HPDE6-E6E7 (cell line): ENCODE results near the gene NDUFA3.

Source experiments
- DNase-seq: peaks from one replicate; pipeline ENCODE4 v3.0.0; 2011; ENCODE audit warnings: missing footprints; ENCODE audit errors: extremely low spot score

The NDUFA3 gene

DNA sequence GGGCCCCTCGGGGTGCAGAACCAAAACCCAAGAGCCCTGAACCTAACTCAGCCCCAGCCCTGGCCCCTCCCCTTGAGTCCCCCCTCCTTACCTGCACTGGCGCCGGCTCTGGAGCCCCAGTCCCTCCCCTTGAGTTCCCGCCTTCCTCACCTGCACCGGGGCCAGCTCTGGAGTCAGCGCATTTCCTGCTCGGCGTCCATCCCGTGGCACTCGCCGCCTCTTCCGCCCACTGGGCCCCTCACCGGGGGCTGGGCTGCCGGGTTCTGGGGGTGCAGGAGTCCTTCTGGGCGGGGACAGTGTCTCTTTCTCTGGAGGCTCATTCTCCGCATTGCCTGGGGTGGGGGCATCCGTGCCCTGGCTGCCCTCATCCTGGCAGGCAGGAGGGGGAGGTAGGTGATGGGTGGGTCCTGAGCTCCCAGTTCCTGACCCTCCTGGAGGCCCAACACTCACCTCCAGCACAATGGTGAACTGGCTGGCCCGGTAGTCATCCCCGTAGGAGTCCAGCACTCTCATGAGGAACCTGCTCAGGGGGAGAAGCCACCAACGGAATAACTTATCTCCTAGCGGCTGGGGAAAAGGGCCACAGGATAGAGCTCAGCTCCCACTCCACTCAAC, 5.3 kb downstream of the NDUFA3 start:
- no peak for DNase-seq

DNA sequence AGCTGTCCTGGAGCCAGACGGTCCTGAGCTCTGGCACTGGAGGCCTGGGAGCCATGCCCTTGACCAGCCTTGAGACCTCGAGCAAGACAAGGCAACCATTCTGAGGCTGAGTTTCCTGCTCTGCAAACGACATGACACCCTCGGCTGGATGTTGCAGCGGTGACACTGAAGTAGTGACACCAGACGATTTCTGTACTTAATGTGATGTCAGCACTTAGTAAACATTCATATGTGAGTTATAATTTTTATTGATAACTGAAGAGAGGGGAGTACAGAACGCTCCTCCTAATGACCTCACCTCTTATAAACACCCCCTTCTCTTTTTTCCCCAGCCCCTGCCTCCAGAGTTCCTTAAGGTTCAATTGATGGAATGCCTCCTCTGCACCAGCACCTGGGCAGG, 5.8 kb downstream of the NDUFA3 start:
- no peak for DNase-seq

DNA sequence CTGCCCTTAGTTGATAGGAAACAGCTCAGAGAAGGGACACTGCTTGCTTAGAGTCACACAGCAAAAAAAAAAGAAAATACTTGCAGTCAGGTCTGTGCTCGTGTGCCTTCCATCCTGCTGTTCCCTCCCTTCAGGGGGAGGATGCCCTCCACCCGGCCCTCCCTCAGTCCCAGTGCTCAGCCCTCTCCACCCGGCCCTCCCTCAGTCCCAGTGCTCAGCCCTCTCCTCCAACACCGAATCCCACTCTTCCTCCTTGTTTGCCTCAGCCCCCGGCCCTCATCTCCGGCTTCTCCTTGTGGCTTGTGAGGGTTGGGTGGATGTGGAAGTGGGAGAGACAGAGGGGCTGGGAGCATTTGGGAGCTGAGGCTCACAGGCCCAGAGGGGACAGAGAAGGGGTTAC, 7.0 kb downstream of the NDUFA3 start:
- DNase-seq: no peak

DNA sequence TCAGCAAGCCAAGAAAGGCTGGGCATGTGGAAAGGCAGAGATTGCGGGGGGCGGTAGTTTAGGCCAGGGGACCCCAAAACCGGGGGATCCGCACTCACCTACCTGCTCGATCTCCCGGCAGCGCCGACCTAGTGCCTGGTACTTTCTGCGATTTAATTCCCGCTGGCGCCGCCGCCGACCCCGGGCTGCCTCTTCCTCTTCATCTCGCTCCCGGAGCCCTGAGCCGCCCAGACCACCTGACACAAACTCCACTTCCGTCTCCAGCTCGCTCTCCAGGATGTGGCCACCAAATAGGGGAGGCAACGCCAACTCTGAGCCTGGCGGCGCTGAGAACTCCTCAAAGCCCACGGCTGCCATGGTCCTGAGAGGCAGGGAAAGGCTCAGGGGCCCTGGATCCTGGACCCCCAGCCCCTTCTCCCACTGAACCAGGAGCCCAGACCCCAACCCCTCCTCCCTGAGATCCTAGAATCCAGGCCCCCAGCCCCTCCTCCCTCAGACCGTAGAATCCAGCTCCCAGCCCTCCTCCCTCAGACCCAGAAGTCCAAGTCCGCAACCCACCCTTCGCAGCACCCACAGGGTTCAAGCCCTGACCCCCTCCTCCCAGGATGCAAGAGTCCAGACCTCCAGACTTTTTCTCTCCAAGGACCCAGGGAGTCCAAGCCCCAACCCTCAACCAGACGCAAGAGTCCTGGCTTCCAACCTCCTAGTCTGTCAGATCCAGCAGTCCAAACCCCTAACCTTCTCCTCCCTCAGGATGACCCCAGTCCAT, 11.9 kb downstream of the NDUFA3 start:
- no peak for DNase-seq

DNA sequence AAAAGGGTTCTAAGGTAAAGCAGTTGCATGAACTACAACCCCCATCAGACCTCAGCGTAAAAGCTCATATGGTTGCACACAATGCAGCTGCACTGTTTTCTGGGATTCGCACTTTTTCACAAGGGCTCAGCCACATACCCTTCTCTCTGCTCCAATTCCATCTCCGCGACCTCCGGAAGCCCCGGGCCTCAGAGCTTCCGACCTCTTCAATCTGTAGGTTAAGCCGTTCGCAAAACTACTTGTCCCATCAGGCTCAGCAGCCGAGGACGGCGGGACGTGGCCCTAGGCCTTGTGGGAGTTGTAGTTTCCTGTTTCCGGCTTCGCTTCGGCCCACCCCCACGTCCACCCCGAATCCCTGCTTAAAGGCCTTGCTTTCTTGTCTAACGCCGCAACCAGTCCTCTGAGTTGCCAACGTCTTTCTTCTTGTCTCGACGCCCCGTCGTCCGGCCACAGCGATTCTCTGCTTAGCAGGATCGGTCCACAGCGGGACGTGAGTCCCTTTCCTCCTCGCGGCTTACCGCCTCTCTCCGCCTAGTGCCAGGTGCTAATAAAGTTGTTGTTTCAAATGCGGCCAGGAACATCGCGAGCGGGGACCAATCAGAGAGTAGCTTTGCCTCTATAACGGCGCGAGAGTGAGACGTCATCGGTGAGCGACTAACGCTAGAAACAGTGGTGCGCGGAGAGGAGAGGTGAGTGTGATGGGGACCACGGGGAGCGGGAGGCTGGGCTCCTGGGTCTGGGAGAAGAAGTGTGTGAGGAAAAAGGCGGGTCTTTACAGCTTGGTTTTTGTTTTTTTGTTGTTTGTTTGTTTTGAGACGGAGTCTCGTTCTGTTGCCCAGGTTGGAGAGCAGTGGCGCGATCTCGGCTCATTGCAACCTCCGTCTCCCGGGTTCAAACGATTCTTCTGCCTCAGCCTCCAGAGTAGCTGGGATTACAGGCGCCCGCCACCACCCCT, 12.7 kb downstream of the NDUFA3 start, which contains the start of the genes PRPF31 and TFPT:
PRPF31 (plus strand) TSS at position 646 of the 955 bp plus-strand sequence. CDS start 2,525 bp downstream, outside the sequence.
TFPT (minus strand) TSS at position 549 of the 955 bp plus-strand sequence; CDS start at position 161, 388 bp downstream.
- DNase-seq: peak; percentile 94

DNA sequence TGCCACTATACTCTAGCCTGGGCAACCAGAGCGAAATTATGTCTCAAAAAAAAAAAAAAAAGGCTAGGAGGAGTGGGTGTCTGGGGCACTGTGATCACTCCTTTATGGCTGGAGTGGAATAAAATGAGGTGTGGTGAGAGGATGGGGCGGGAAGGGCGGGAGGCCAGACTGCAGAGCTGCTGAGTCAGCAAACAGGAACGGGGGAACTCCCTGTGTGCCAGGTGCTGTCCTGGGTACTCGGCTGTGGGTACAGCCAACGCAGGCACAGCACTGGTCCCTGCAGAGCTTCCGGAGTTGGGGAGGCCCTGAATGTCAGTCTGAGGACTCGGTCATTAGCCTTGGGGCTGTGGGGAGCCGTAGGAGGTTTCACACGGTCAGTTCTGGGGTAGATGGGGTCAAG, 18.6 kb downstream of the NDUFA3 start:
- no peak for DNase-seq

DNA sequence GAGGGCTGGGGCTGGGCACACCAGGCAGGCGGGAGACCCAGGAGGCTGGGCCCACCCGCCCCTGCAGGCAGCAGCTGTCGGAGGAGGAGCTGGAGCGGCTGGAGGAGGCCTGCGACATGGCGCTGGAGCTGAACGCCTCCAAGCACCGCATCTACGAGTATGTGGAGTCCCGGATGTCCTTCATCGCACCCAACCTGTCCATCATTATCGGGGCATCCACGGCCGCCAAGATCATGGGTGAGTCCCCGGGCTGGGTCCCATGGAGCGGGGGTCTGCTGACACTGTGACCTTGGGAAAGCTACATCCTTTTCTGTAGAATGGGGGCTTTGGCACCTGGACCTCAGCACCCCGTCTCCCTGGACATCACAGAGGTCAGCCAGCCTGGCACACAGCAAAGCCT, 21.0 kb downstream of the NDUFA3 start:
- no peak for DNase-seq

DNA sequence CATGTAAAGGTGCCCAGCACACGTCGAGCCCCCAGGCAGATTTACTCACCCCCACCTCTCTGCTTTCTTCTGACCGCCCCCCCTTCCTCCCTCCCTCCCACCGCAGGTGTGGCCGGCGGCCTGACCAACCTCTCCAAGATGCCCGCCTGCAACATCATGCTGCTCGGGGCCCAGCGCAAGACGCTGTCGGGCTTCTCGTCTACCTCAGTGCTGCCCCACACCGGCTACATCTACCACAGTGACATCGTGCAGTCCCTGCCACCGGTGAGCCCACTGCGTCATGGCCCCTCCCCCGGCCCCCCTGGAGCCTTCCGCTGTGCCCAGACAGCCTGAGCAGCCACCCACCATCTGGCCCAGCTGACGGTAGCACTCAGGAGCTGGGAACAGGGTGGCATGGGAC, 21.7 kb downstream of the NDUFA3 start:
- DNase-seq: no peak

DNA sequence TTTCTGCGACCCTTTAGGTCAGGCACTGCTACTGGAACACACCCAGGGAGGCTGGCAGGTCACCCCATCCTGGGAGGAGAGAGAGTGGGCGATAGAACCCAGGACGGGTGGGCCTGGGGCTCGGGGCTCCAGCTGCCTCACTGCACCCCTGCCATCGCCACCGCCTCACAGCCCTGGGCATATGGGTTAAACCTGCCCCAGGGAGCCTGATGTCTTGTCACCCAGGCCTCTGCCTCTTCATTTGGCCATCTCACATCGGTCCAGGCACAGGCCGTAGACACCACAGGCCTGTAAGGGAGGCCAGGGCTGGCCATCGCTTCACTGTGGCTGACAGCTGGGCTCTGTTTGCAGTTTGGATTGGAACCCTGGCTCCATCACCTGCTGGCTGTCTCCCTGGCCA, 23.1 kb downstream of the NDUFA3 start:
- no peak for DNase-seq

DNA sequence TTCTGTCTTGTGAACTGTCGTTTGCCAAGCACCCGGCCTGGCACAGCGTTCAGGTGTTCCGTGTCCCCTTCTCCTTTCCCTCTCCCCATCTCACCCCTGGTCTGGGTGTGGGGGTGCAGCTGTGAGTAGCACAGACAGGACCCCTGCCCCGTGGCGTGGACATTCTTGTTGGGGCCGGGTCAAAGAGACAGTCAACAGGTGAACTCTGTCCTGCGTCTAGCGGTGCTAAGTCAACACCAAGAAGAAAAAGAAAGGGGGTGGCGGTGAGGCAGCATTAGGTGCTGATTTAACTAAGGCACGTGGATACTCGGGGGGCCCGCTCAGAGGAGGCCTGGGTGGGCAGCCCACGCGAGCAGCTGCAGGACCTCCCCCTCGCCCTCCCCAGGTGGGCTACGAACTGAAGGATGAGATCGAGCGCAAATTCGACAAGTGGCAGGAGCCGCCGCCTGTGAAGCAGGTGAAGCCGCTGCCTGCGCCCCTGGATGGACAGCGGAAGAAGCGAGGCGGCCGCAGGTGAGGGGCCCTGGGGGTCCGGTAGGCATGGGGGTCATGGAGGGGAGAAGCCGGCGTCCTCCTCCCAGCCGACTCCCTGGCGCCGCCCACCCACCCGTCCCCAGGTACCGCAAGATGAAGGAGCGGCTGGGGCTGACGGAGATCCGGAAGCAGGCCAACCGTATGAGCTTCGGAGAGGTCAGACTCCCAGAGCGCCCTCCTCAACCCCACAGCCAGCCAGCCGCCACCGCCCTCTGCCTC, 25.2 kb downstream of the NDUFA3 start:
- no peak for DNase-seq

DNA sequence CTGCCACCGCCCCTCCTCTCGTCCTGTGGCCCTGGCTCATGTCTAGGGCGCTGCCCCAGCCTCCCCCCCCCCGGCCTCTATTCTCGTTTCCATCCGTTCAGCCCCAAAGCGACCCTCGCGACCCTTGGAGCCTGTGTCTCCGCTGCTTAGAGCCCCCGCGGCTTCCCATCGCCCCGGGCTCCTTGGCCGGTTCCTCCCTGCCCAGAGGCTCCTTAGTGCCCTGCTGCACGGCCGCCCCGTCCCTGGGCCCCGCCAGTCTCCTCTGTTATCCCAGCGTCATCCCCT, 25.7 kb downstream of the NDUFA3 start:
- DNase-seq: no peak

DNA sequence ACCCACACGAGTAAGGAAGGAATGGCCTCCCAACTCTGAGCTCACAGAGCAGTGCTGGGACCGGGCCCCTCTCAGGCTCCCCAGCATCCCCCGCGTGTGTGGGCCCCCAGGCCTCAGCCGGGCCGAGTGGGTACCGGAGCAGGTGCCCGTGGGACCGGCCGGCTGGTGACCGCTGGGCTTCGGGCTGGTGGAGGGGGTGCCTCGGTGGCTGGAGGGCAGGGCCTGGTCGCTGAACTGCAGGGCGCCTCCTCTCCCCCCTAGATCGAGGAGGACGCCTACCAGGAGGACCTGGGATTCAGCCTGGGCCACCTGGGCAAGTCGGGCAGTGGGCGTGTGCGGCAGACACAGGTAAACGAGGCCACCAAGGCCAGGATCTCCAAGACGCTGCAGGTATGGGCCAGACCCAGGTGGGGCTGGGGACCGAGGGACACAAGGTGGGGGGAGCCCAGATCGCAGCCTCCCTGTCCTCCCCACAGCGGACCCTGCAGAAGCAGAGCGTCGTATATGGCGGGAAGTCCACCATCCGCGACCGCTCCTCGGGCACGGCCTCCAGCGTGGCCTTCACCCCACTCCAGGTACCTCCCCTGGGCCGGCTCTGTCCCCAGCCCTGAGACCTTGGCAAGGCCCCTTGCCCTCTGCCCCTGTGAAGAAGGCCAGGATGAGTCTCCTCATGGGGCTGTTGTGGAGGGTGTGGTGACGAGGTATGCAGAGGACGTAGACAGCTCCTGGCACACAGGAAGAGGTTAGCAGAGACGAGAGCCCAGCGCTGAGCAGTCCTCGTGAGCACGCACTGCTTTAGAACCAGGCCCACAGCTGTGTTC, 26.4 kb downstream of the NDUFA3 start:
- no peak for DNase-seq

DNA sequence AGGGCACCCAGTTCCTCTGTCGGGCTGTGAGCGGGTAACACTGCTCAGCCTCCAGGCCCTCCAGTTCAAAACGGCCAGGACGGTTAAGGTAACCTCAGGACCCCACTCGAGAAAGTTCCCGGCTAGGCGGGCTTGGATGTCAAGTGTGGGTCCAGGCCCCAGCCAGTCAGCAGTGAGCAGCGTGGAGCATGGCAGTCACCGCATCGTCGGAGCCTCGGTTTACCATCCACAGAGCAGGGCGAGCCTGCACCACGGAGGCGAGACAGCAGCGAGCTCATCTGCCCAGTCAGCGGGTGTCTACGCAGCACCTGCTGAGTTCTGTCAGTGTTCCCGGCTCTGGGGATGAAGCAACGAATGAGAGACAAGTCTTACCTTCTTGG, 27.0 kb downstream of the NDUFA3 start:
- no peak for DNase-seq

DNA sequence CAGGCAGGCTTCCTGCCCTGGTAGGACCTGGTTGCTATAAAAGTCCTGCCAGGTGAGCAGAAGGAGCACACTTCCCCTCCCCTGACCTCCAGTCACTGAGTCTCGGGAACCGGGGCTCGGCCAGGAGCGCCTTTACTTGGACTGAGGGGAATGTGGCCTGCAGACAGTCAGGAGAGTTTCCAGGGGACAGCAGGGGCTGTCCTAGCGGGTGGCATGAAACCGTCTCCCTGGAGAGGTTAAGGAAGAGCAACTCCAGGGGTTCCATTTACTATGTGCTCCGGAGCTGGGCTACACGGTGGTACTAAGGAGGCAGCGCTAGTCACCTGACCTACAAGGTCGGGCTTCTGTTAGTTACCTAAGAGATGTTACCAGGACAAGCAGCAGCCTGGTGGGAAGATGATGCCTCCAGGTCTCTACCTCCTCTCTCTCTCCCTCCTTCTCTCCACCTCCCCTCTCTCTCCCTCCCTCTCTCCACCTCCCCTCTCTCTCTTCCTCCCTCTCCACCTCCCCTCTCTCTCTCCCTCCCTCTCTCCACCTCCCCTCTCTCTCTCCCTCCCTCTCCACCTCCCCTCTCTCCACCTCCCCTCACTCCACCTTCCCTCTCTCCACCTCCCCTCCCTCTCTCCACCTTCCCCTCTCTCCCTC, 30.8 kb downstream of the NDUFA3 start:
- no peak for DNase-seq

DNA sequence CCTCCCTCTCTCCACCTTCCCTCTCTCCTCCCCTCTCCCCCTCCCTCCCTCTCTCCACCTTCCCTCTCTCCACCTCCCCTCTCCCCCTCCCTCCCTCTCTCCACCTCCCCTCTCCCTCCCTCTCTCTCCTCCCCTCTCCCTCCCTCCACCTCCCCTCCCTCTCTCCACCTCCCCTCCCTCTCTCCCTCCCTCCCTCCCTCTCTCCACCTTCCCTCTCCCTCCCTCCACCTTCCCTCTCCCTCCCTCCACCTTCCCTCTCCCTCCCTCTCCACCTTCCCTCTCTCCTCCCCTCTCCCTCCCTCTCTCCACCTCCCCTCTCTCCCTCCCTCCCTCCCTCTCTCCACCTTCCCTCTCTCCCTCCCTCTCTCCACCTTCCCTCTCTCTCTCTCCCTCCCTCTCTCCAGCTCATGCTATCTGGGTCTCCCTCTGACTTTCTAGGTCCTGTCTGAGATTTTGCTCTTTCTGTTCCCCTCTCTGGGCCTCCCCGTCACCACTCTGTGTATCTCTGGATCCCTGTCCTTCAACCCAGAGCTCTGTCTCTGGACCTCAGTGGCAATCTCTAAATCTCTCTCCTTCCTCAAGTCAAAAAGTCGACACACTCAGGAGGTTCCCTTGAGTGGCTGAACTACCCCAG, 31.4 kb downstream of the NDUFA3 start:
- no peak for DNase-seq

DNA sequence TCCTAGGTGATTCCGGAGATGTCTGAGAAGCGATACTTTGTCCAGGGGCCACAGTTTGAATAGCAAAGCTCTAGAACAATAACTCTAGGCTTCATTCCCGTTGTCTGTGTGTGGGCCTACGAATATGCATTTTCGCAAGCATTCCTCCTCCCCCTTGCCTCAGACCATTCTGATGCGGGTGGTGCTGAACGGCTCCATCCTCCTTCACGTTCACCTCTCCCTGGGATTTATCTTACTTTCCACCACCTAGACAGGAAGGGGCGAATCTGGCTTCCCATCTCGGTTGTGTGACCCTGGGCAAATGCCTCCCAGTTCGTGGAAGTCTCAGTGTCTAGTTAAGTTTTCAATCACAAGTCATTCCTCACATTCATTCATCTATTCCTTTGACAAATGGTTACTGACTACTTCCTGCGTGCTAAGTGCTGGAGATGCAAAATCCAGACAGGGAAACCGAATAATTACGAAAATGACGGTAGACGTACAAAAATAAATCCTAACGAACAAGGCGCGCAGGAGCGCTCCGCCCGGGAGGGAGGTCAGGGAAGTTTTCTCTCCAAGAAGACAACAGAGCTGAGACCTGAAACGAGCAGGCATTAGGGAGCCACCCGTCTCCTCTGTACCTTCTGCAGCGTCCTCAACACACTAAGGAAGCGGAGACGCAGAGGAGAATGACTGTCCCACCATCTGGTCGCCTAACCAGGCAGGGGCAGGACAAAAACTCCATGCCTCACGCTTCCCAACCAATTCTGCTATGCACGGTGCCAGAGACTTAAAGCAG, 33.6 kb downstream of the NDUFA3 start:
- DNase-seq: no peak

DNA sequence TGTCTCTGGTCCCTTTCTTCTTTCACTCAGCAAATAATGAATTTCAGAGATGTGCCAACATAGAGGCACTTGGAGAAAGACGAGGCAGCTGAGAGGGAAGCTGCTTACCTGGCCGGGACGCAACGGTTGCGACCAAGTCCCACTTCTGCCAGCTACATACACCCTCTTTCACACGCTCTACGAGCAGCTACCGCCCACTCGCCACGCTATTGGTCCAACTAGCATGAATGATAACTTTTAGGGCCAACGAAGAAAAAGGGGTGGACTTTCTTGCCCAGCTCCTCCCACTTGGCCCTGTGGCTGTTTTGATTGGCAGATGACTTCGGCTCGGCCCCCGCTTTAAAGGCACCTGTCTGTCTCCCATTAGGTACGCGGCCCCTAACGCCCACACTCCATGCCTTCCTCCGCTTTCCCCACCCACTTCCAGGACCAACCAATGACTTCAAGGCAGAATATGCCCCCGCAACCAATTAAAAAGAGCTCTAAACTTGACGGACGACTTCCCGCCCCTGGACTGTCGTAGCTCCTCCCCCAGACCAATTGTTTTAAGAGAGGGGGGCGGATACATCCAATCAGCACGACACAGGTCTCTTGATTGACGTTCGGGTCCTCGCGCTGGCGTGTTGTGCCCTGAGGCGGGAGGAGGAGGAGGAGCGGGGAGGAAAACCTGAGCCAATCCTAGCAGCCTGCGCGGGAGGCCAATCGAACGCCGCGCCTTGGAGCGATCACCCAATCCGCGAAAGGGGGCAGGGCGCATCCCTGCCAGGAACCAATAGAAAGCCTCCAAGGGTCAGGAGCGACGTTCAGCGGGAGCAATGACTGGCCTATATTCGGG, 34.4 kb downstream of the NDUFA3 start:
- peak; percentile 100 for DNase-seq
